KMS-11 (cell line): ENCODE results near the gene SLC6A16.
"Not testable (repeated sequence)": the region's sequence is repeated elsewhere in the genome, so short reads cannot be mapped to it uniquely, and the experiment has no call there.

Source experiments
- H2AFZ ChIP-seq: fragments of 200-600 bp; sonication (generic); 2 replicates; pipeline ENCODE4 v1.6.1; 2016; ENCODE audit warnings: antibody characterized with exemption, mixed run types, low read depth
- H3K27ac ChIP-seq: fragments of 200-600 bp; sonication (generic); 2 replicates; pipeline ENCODE4 v1.6.1; 2016; ENCODE audit warnings: mild to moderate bottlenecking, mixed run types
- H3K27me3 ChIP-seq: fragments of 200-600 bp; sonication (generic); 2 replicates; pipeline ENCODE4 v1.6.1; 2017; ENCODE audit warnings: mild to moderate bottlenecking, low read depth, mixed run types, moderate library complexity; ENCODE audit not compliant: insufficient read depth
- H3K36me3 ChIP-seq: fragments of 200-600 bp; sonication (generic); 2 replicates; pipeline ENCODE4 v1.6.1; 2017; ENCODE audit warnings: mild to moderate bottlenecking, mixed run types; ENCODE audit not compliant: insufficient read depth
- H3K4me1 ChIP-seq: fragments of 200-600 bp; sonication (generic); 2 replicates; pipeline ENCODE4 v1.6.1; 2016; ENCODE audit warnings: mild to moderate bottlenecking, low read depth, mixed run types; ENCODE audit not compliant: poor library complexity, severe bottlenecking
- H3K4me2 ChIP-seq: fragments of 200-600 bp; sonication (generic); 2 replicates; pipeline ENCODE4 v1.7.0; 2016; ENCODE audit warnings: mild to moderate bottlenecking, mixed run types
- H3K4me3 ChIP-seq: fragments of 200-600 bp; sonication (generic); IDR thresholded peaks from 2 replicates; pipeline ENCODE4 v1.6.1; 2017; ENCODE audit warnings: low read depth, low read length, mixed read lengths; ENCODE audit not compliant: insufficient read depth
- H3K79me2 ChIP-seq: fragments of 200-600 bp; sonication (generic); 2 replicates; pipeline ENCODE4 v1.6.1; 2016; ENCODE audit warnings: low read depth, mixed run types; ENCODE audit not compliant: insufficient read depth
- H3K9ac ChIP-seq: fragments of 200-600 bp; sonication (generic); 2 replicates; pipeline ENCODE4 v1.6.1; 2016; ENCODE audit warnings: mild to moderate bottlenecking, mixed run types
- H4K20me1 ChIP-seq: fragments of 200-600 bp; sonication (generic); 2 replicates; pipeline ENCODE4 v1.6.1; 2016; ENCODE audit warnings: mild to moderate bottlenecking, mixed run types; ENCODE audit not compliant: insufficient read depth
- CTCF ChIP-seq: fragments of 200-600 bp; sonication (generic); conservative IDR thresholded peaks from 2 replicates; pipeline ENCODE4 v1.6.1; 2017; ENCODE audit warnings: low read depth, mild to moderate bottlenecking, antibody characterized with exemption, low read length, moderate library complexity, mixed read lengths

The SLC6A16 gene

GRCh38 chr19:49331616-49332055 is 6.6 kb upstream of the SLC6A16 start:
- Histone ChIP-seq H3K36me3 (no peaks in the 10 kb centered on the region), H3K9ac (no peak overlapping the region), H2AFZ (peak overlapping the region; percentile 41; the same call in 1 of the 2 replicates), H3K4me1 (peaks cover 2% of the 10 kb centered on the region), H4K20me1 (no peaks in the 10 kb centered on the region), H3K4me2 (no peak overlapping the region), H3K4me3 (no peak overlapping the region), H3K27ac (no peak overlapping the region), H3K79me2 (no peaks in the 10 kb centered on the region), H3K27me3 (no peaks in the 10 kb centered on the region; the same call in 1 of the 2 replicates)
- TF ChIP-seq CTCF: no peak

GRCh38 chr19:49331187-49331586 is 6.2 kb upstream of the SLC6A16 start:
- peak overlapping the region; percentile 41 for H2AFZ ChIP-seq

GRCh38 chr19:49328741-49329140 is 3.8 kb upstream of the SLC6A16 start:
- H3K27ac ChIP-seq: no peak overlapping the region
- H2AFZ ChIP-seq: no peak overlapping the region
- no peak overlapping the region for H3K4me2 ChIP-seq
- no peaks in the 10 kb centered on the region; the same call in 1 of the 2 replicates for H3K27me3 ChIP-seq
- no peaks in the 10 kb centered on the region for H4K20me1 ChIP-seq
- no peaks in the 10 kb centered on the region for H3K79me2 ChIP-seq
- no peaks in the 10 kb centered on the region for H3K36me3 ChIP-seq
- no peak overlapping the region for H3K9ac ChIP-seq
- no peak overlapping the region for H3K4me3 ChIP-seq
- no peaks in the 10 kb centered on the region for H3K4me1 ChIP-seq
- no peak for TF ChIP-seq CTCF

More at GRCh38 chr19:49331187-49331586, 6.2 kb upstream of the SLC6A16 start:
- not testable (repeated sequence) for H3K27me3 ChIP-seq, H3K36me3 ChIP-seq, H4K20me1 ChIP-seq, H3K4me3 ChIP-seq, H3K4me1 ChIP-seq, H3K27ac ChIP-seq, H3K79me2 ChIP-seq, H3K9ac ChIP-seq, H3K4me2 ChIP-seq

GRCh38 chr19:49327878-49328544 is 3.0 kb upstream of the SLC6A16 start:
- Histone ChIP-seq H3K27me3 (no peaks in the 10 kb centered on the region; the same call in 1 of the 2 replicates), H3K4me2 (no peak overlapping the region), H3K27ac (no peak overlapping the region), H3K4me1 (no peaks in the 10 kb centered on the region), H3K4me3 (no peak overlapping the region), H3K36me3 (no peaks in the 10 kb centered on the region), H3K9ac (no peak overlapping the region), H2AFZ (peak overlapping the region; percentile 5; the same call in 1 of the 2 replicates), H4K20me1 (no peaks in the 10 kb centered on the region), H3K79me2 (no peaks in the 10 kb centered on the region)
- TF ChIP-seq CTCF: peak; percentile 84

GRCh38 chr19:49326165-49326704 is 1.2 kb upstream of the SLC6A16 start:
- Histone ChIP-seq H3K27ac (no peak overlapping the region), H3K79me2 (no peaks in the 10 kb centered on the region), H3K36me3 (no peaks in the 10 kb centered on the region), H3K27me3 (no peaks in the 10 kb centered on the region; the same call in 1 of the 2 replicates), H3K9ac (no peak overlapping the region), H2AFZ (no peak overlapping the region), H3K4me2 (no peak overlapping the region), H4K20me1 (no peaks in the 10 kb centered on the region), H3K4me1 (no peaks in the 10 kb centered on the region), H3K4me3 (no peak overlapping the region)
- TF ChIP-seq CTCF: no peak

- H3K27ac ChIP-seq, H3K79me2 ChIP-seq, H4K20me1 ChIP-seq, H2AFZ ChIP-seq, H3K4me1 ChIP-seq, H3K27me3 ChIP-seq, H3K4me2 ChIP-seq, H3K9ac ChIP-seq, H3K4me3 ChIP-seq, H3K36me3 ChIP-seq: not testable (repeated sequence)
Measured at GRCh38 chr19:49325756-49326155, 765 bp upstream of the SLC6A16 start.
